ENCODE results near the gene ZNF487.

The ZNF487 gene

GRCh38 chr10:43408710-43409384, 28.1 kb upstream of the ZNF487 start, which contains the start of gene HNRNPF:
HNRNPF (minus strand) TSS chr10:43409186; CDS start chr10:43387884, 21,302 bp downstream.
- no peak for DNase-seq (ENCODE audit: low read depth, low spot score)
- Histone ChIP-seq H3K9me3 (ENCODE audit: low read depth, low read length) (no peaks in the 10 kb centered on the region), H3K9ac (ENCODE audit: insufficient read length) (peak within 1 kb of the TSS; percentile 94), H3K36me3 (ENCODE audit: insufficient read depth, low read length) (peaks cover under 1% of the 10 kb centered on the region; the same call in 1 of the 2 replicates), H3K4me3 (peak within 1 kb of the TSS; percentile 86), H3K27ac (peak within 1 kb of the TSS; percentile 97)
- no peak for TF ChIP-seq FOXP2 (optimal IDR thresholded peaks at IDR 0.05; ENCODE audit: control extremely low read depth, extremely low read length, insufficient read depth)
- TF ChIP-seq EZH2 (IDR thresholded peaks at IDR 0.05), result no peak
- TF ChIP-seq POLR2AphosphoS5 (IDR thresholded peaks at IDR 0.05; ENCODE audit: borderline replicate concordance, low read depth, low read length), result no peak; the same call in none of the 2 replicates

GRCh38 chr10:43409385-43410109, 27.4 kb upstream of the ZNF487 start:
- no peak for DNase-seq (ENCODE audit: low read depth, low spot score)
- Histone ChIP-seq H3K9me3 (ENCODE audit: low read depth, low read length) (no peaks in the 10 kb centered on the region), H3K27ac (0 out of 2 replicates have a peak overlapping the region, but pooled peaks have one; percentile 36), H3K4me3 (peak overlapping the region; percentile 86), H3K9ac (ENCODE audit: insufficient read length) (no peak overlapping the region), H3K36me3 (ENCODE audit: insufficient read depth, low read length) (no peaks in the 10 kb centered on the region)
- TF ChIP-seq FOXP2 (optimal IDR thresholded peaks at IDR 0.05; ENCODE audit: control extremely low read depth, extremely low read length, insufficient read depth) (no peak), EZH2 (IDR thresholded peaks at IDR 0.05) (no peak), POLR2AphosphoS5 (IDR thresholded peaks at IDR 0.05; ENCODE audit: borderline replicate concordance, low read depth, low read length) (no peak)

- no peak for TF ChIP-seq EZH2 (IDR thresholded peaks at IDR 0.05)
- DNase-seq (ENCODE audit: low read depth, low spot score), result no peak
- no peak overlapping the region for H3K9ac ChIP-seq (ENCODE audit: insufficient read length)
- H3K36me3 ChIP-seq (ENCODE audit: insufficient read depth, low read length), result no peaks in the 10 kb centered on the region
- no peaks in the 10 kb centered on the region for H3K9me3 ChIP-seq (ENCODE audit: low read depth, low read length)
- H3K27ac ChIP-seq, result no peak overlapping the region
- no peak overlapping the region for H3K4me3 ChIP-seq
Observed at GRCh38 chr10:43410345-43410744, 26.6 kb upstream of the ZNF487 start.

GRCh38 chr10:43411536-43411935, 25.4 kb upstream of the ZNF487 start:
- Histone ChIP-seq H3K36me3 (ENCODE audit: insufficient read depth, low read length) (no peaks in the 10 kb centered on the region), H3K27ac (no peak overlapping the region), H3K9me3 (ENCODE audit: low read depth, low read length) (no peaks in the 10 kb centered on the region), H3K4me3 (no peak overlapping the region), H3K9ac (ENCODE audit: insufficient read length) (no peak overlapping the region)
- DNase-seq (ENCODE audit: low read depth, low spot score), result no peak
- TF ChIP-seq POLR2AphosphoS5 (IDR thresholded peaks at IDR 0.05; ENCODE audit: borderline replicate concordance, low read depth, low read length) (no peak), EZH2 (IDR thresholded peaks at IDR 0.05) (no peak), FOXP2 (optimal IDR thresholded peaks at IDR 0.05; ENCODE audit: control extremely low read depth, extremely low read length, insufficient read depth) (no peak)

DNA sequence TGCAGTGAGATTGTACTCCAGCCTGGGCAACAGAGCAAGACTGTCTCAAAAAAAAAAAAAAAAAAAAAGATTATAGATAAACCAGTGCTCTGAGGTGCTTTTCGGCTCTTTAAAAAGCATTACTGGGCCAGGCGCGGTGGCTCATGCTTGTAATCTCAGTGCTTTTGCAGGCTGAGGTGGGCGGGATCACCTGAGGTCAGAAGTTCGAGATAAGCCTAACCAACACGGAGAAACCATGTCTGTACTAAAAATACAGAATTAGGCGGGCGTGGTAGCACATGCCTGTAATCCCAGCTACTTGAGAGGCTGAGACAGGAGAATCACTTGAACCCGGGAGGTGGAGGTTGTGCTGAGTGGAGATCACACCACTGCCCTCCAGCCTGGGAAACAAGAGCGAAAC, 21.4 kb upstream of the ZNF487 start:
- no peaks in the 10 kb centered on the region for H3K9me3 ChIP-seq (ENCODE audit: low read depth, low read length)
- H3K36me3 ChIP-seq (ENCODE audit: insufficient read depth, low read length), result no peaks in the 10 kb centered on the region
- no peak overlapping the region for H3K9ac ChIP-seq (ENCODE audit: insufficient read length)
- TF ChIP-seq EZH2 (IDR thresholded peaks at IDR 0.05) (no peak), POLR2AphosphoS5 (IDR thresholded peaks at IDR 0.05; ENCODE audit: borderline replicate concordance, low read depth, low read length) (no peak), FOXP2 (optimal IDR thresholded peaks at IDR 0.05; ENCODE audit: control extremely low read depth, extremely low read length, insufficient read depth) (no peak)
- no peak overlapping the region for H3K27ac ChIP-seq
- H3K4me3 ChIP-seq, result no peak overlapping the region
- DNase-seq (ENCODE audit: low read depth, low spot score), result no peak

DNA sequence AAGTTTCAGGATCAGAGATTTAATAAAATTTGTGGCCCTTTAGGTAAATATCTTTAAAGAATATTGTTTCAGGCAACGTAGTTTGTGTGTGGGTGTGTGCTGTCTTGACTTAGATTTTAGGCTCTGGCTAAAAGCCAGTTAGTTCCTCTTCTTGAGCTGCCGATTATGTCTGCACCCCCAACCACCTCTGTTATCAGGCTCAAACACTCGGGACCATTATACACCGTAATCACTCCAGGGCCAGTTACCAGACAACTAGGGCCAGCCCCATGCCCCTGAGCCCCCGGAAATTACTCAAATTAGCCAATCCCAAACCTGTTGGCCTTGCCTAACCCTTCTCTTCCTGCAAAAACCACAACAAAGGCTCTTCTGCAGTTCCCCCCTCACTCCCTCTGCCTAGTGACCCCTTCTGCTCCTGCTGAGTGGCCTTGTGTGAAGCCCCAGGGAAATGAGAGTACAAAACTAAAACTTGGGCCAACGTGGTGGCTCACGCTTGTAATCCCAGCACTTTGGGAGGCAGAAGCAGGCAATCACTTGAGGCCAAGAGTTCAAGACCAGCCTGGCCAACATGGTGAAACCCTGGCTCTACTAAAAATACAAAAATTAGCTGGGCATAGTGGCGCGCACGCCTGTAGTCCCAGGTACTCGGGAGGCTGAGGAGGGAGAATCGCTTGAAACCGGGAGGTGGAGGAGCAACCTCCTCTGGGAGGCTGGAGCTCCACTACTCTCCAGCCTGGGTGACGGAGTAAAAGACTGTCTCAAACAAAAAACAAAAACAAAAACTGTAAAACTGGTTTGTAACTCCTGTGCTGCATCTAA, 18.8 kb upstream of the ZNF487 start:
- DNase-seq (ENCODE audit: low read depth, low spot score), result no peak
- Histone ChIP-seq H3K9me3 (ENCODE audit: low read depth, low read length) (no peaks in the 10 kb centered on the region), H3K36me3 (ENCODE audit: insufficient read depth, low read length) (no peaks in the 10 kb centered on the region), H3K27ac (no peak overlapping the region), H3K4me3 (no peak overlapping the region), H3K9ac (ENCODE audit: insufficient read length) (no peak overlapping the region)
- TF ChIP-seq POLR2AphosphoS5 (IDR thresholded peaks at IDR 0.05; ENCODE audit: borderline replicate concordance, low read depth, low read length) (no peak), FOXP2 (optimal IDR thresholded peaks at IDR 0.05; ENCODE audit: control extremely low read depth, extremely low read length, insufficient read depth) (no peak), EZH2 (IDR thresholded peaks at IDR 0.05) (no peak)

DNA sequence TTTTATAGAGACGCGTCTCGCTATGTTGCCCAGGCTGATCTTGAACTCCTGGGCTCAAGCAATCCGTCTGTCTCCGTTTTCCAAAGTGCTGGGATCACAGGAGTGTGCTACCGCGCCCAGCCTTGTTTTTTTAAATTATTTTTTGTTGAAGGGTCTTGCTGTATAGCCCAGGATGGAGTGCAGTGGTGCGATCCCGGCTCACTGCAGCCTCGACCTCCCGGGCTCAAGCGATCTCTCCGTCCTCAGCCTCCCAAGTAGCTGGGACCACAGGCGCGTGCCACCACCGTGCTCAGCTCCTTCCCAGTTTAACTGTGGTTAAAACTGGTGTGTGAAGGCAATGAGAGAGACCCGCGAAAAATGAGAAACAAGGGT, 16.9 kb upstream of the ZNF487 start:
- Histone ChIP-seq H3K27ac (peak overlapping the region; percentile 91), H3K9me3 (ENCODE audit: low read depth, low read length) (no peaks in the 10 kb centered on the region), H3K4me3 (peak overlapping the region; percentile 62; the same call in 1 of the 2 replicates), H3K36me3 (ENCODE audit: insufficient read depth, low read length) (no peaks in the 10 kb centered on the region), H3K9ac (ENCODE audit: insufficient read length) (no peak overlapping the region)
- no peak for DNase-seq (ENCODE audit: low read depth, low spot score)
- no peak for TF ChIP-seq FOXP2 (optimal IDR thresholded peaks at IDR 0.05; ENCODE audit: control extremely low read depth, extremely low read length, insufficient read depth)
- no peak for TF ChIP-seq EZH2 (IDR thresholded peaks at IDR 0.05)
- TF ChIP-seq POLR2AphosphoS5 (IDR thresholded peaks at IDR 0.05; ENCODE audit: borderline replicate concordance, low read depth, low read length), result no peak
